Measurements from ENCODE around the gene CSRNP3. TPM values are rescaled to one million over a fixed set of nuclear protein-coding genes. Genes with fewer than 3 reads are reported as not detected.

CSRNP3 gene
- total RNA-seq, 1 experiment from 2014 or later: 1.3 TPM

- Histone ChIP-seq H3K27me3 (replicated peaks; ENCODE audit: control insufficient read depth, insufficient read depth, low read length) (no peaks in the 10 kb centered on the region), H3K4me1 (no peaks in the 10 kb centered on the region), H3K36me3 (ENCODE audit: control insufficient read depth, insufficient read depth, low read length) (no peaks in the 10 kb centered on the region), H3K4me3 (ENCODE audit: low read depth, low read length) (no peak overlapping the region), H3K9me3 (no peaks in the 10 kb centered on the region)
- Mint-ChIP-seq H3K9me3 (ENCODE audit: unreplicated experiment) (no peaks in the 10 kb centered on the region), H3K4me3 (ENCODE audit: unreplicated experiment) (no peak overlapping the region), H3K27me3 (ENCODE audit: insufficient read depth, unreplicated experiment) (peaks cover 5% of the 10 kb centered on the region), H3K36me3 (ENCODE audit: insufficient read depth, unreplicated experiment) (no peaks in the 10 kb centered on the region), H3K4me1 (ENCODE audit: low read depth, unreplicated experiment) (no peaks in the 10 kb centered on the region), H3K27ac (ENCODE audit: unreplicated experiment) (no peak overlapping the region)
- TF ChIP-seq CTCF (IDR thresholded peaks at IDR 0.05; ENCODE audit: insufficient read depth in 1 of 2, low read depth in 1 of 2, low read length in 1 of 2, severe bottlenecking in 1 of 2, unreplicated experiment in 1 of 2): no peak
- DNase-seq: no peak
- intact Hi-C loops (cut with micrococcal nuclease; ENCODE audit: unreplicated experiment): no loop called here
- no TSS peak for BruUV-seq (replicated peaks)
- CTCF ChIA-PET: interaction anchor here (0.7 kb wide), 1 partner anchor 491 kb away, joined by 3 read pairs; no protein-coding TSS in a partner anchor
- POLR2A ChIA-PET: no interaction called here
Observed at GRCh38 chr2:165562233-165562632, 92.7 kb downstream of the CSRNP3 start.

- ChIA-PET CTCF (no interaction called here), POLR2A (interaction anchor here (0.7 kb wide), 1 partner anchor 119 kb away, joined by 3 read pairs; no protein-coding TSS in a partner anchor)
- no peaks in the 10 kb centered on the region for H3K36me3 ChIP-seq (ENCODE audit: control insufficient read depth, insufficient read depth, low read length)
- H3K27me3 ChIP-seq (replicated peaks; ENCODE audit: control insufficient read depth, insufficient read depth, low read length): no peaks in the 10 kb centered on the region
- no peak overlapping the region for H3K4me3 ChIP-seq (ENCODE audit: low read depth, low read length)
- peak in 1 of 2 experiments; percentile 28 for DNase-seq
- Mint-ChIP-seq H3K4me3 (ENCODE audit: unreplicated experiment) (no peak overlapping the region), H3K9me3 (ENCODE audit: unreplicated experiment) (no peaks in the 10 kb centered on the region), H3K27ac (ENCODE audit: unreplicated experiment) (no peak overlapping the region), H3K36me3 (ENCODE audit: insufficient read depth, unreplicated experiment) (no peaks in the 10 kb centered on the region), H3K4me1 (ENCODE audit: low read depth, unreplicated experiment) (peaks cover 6% of the 10 kb centered on the region), H3K27me3 (ENCODE audit: insufficient read depth, unreplicated experiment) (peaks cover 5% of the 10 kb centered on the region)
- no peaks in the 10 kb centered on the region for H3K9me3 ChIP-seq
- no peaks in the 10 kb centered on the region for H3K4me1 ChIP-seq
- no TSS peak for BruUV-seq (replicated peaks)
- intact Hi-C loops (cut with micrococcal nuclease; ENCODE audit: unreplicated experiment): loop anchor here (1.0 kb wide), 1 partner anchor 162 kb away; no protein-coding TSS in a partner anchor
- TF ChIP-seq CTCF (IDR thresholded peaks at IDR 0.05; ENCODE audit: insufficient read depth in 1 of 2, low read depth in 1 of 2, low read length in 1 of 2, severe bottlenecking in 1 of 2, unreplicated experiment in 1 of 2): peak in 1 of 2 experiments; percentile 71
Observed at GRCh38 chr2:165563468-165564225, 94.1 kb downstream of the CSRNP3 start.

- no peak overlapping the region for H3K4me3 Mint-ChIP-seq (ENCODE audit: unreplicated experiment)
- H3K36me3 ChIP-seq (ENCODE audit: control insufficient read depth, insufficient read depth, low read length): no peaks in the 10 kb centered on the region
- no peak overlapping the region for H3K4me3 ChIP-seq (ENCODE audit: low read depth, low read length)
- BruUV-seq (replicated peaks): no TSS peak
- no peaks in the 10 kb centered on the region for H3K4me1 ChIP-seq
- no peaks in the 10 kb centered on the region for H3K9me3 Mint-ChIP-seq (ENCODE audit: unreplicated experiment)
- POLR2A ChIA-PET: no interaction called here
- no peaks in the 10 kb centered on the region for H3K36me3 Mint-ChIP-seq (ENCODE audit: insufficient read depth, unreplicated experiment)
- TF ChIP-seq CTCF (IDR thresholded peaks at IDR 0.05; ENCODE audit: insufficient read depth in 1 of 2, low read depth in 1 of 2, low read length in 1 of 2, severe bottlenecking in 1 of 2, unreplicated experiment in 1 of 2): no peak
- DNase-seq: no peak
- H3K4me1 Mint-ChIP-seq (ENCODE audit: low read depth, unreplicated experiment): peaks cover 6% of the 10 kb centered on the region
- H3K27me3 ChIP-seq (replicated peaks; ENCODE audit: control insufficient read depth, insufficient read depth, low read length): no peaks in the 10 kb centered on the region
- CTCF ChIA-PET: no interaction called here
- H3K27ac Mint-ChIP-seq (ENCODE audit: unreplicated experiment): no peak overlapping the region
- intact Hi-C loops (cut with micrococcal nuclease; ENCODE audit: unreplicated experiment): no loop called here
- peaks cover 2% of the 10 kb centered on the region for H3K27me3 Mint-ChIP-seq (ENCODE audit: insufficient read depth, unreplicated experiment)
- H3K9me3 ChIP-seq: no peaks in the 10 kb centered on the region
Observed at GRCh38 chr2:165566008-165566407, 96.5 kb downstream of the CSRNP3 start.

Data from Caco-2 (cell line).